ENCODE measurements around the gene NRL.
"Not testable (repeated sequence)": the region's sequence is repeated elsewhere in the genome, so short reads cannot be mapped to it uniquely, and the experiment has no call there.

NRL gene

GRCh38 chr14:24060443-24060842 lies 54.3 kb downstream of the NRL start:
- Histone ChIP-seq H3K4me3 (no peak overlapping the region), H3K27ac (no peak overlapping the region)

- H3K4me3 ChIP-seq, result no peak overlapping the region
- no peak overlapping the region for H3K27ac ChIP-seq
Observed at GRCh38 chr14:24059841-24060388, 54.8 kb downstream of the NRL start.

GRCh38 chr14:24058951-24059475 lies 55.7 kb downstream of the NRL start:
- H3K27ac ChIP-seq, result no peak overlapping the region

DNA sequence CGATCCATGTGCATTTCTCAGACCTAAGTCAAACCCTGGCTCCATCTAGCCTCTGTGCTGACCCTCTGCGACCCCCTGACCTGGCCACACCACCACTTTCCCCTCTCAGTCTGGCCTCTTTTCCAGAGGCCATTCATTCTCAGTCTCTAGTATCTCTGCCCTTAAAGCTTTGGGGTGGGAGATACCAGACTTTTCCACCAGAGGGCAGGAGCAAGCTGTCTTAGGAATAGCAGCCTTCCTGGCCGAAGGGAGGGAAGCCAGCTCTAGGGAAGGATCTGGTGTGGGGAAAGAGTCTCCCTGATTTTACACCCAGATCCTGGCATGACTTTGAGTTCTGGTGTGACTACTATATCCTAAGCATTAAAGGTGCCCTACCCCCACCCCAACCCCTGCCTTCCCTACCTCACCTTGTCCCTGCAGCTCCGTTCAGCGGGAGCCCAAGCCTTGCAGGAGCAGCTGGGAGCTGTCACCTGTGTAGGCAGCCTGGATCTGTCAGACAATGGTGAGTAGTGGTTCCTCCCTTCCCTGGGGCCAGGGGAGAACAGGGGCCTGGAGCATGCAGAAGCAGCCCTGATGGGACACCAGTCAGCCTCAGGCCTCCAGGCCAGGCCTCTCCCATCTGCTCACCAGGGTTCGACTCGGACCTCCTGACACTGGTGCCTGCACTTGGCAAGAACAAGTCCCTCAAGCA lies 56.3 kb downstream of the NRL start:
- H3K27ac ChIP-seq, result no peak overlapping the region
- H3K4me3 ChIP-seq, result no peak overlapping the region

More at GRCh38 chr14:24058951-24059475, 55.7 kb downstream of the NRL start:
- no peak overlapping the region for H3K4me3 ChIP-seq

GRCh38 chr14:24057867-24058259 lies 56.9 kb downstream of the NRL start:
- Histone ChIP-seq H3K4me3 (no peak overlapping the region), H3K27ac (no peak overlapping the region)

DNA sequence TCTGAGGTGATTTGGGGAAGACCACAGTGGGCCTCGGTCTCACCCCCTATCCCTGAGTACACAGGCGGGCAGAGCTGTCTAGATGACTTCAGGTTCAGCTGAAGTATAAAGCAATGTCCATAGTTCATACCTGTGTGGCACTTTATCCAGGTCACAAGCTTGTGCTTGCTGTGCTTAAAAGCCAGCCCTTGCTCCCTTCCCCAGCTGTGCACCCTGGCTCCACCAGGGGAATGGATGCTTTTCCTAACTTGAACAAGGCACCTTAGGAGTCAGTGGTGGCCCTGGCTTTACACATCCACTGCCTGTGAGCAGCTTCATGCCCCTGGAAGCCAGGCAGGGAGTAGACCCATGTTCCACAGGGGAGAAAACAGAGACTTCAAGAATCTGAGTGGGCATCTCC lies 57.5 kb downstream of the NRL start:
- Histone ChIP-seq H3K27ac (no peak overlapping the region), H3K4me3 (no peak overlapping the region)

- Histone ChIP-seq H3K27ac (no peak overlapping the region), H3K4me3 (no peak overlapping the region)
Observed at GRCh38 chr14:24056800-24057184, 58.0 kb downstream of the NRL start.

DNA sequence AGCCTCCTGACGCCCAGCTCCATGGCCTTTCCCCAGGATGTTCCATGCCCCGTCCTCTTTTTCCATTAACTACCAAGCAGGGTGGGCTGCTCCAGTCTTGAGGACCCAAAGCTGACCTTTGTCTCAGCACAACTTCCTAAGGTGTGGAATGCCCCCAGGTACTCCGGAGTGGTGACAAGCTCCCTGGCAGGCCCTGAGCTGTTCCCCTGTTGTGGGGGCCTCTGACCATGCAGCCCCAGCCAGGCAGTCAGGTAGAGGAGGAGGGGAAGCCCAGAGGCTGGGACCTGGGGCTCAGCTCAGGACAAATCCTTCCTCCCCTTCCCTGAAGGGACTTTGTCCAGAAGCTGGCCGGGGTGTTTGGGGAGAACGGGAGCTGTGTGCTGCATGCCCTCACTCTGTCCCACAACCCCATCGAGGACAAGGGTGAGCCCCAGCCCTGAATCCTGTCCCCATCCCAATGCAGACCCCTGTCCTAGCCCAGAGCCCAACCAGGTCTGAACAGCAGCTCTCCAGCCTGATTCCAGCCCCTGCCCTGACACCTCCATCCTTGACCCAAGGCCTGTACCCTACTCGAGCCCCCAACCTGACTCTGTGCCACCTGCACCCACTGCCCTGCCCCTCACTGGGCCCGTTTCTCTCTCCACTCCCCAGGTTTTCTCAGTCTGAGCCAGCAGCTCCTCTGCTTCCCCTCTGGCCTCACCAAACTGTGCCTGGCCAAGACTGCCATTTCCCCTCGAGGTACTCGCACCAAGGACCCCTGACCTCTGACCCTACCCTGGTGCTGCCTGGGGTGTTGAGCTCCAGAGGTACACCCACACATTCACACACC lies 58.6 kb downstream of the NRL start:
- Histone ChIP-seq H3K4me3 (no peak overlapping the region), H3K27ac (no peak overlapping the region)

GRCh38 chr14:24054646-24055045 lies 60.1 kb downstream of the NRL start:
- H3K4me3 ChIP-seq, result no peak overlapping the region
- H3K27ac ChIP-seq, result no peak overlapping the region

- no peak overlapping the region for H3K27ac ChIP-seq
- H3K4me3 ChIP-seq, result no peak overlapping the region
Observed at GRCh38 chr14:24054324-24054641, 60.5 kb downstream of the NRL start.

- Histone ChIP-seq H3K27ac (no peak overlapping the region), H3K4me3 (no peak overlapping the region)
Observed at GRCh38 chr14:24053548-24054323, 61.0 kb downstream of the NRL start.

- H3K27ac ChIP-seq, result peak overlapping the region in 2 of 21 experiments; percentile 72 to 87
- H3K4me3 ChIP-seq, result peak overlapping the region; percentile 35 to 74 (median 65)
Observed at GRCh38 chr14:24052656-24053547, 61.8 kb downstream of the NRL start.

DNA sequence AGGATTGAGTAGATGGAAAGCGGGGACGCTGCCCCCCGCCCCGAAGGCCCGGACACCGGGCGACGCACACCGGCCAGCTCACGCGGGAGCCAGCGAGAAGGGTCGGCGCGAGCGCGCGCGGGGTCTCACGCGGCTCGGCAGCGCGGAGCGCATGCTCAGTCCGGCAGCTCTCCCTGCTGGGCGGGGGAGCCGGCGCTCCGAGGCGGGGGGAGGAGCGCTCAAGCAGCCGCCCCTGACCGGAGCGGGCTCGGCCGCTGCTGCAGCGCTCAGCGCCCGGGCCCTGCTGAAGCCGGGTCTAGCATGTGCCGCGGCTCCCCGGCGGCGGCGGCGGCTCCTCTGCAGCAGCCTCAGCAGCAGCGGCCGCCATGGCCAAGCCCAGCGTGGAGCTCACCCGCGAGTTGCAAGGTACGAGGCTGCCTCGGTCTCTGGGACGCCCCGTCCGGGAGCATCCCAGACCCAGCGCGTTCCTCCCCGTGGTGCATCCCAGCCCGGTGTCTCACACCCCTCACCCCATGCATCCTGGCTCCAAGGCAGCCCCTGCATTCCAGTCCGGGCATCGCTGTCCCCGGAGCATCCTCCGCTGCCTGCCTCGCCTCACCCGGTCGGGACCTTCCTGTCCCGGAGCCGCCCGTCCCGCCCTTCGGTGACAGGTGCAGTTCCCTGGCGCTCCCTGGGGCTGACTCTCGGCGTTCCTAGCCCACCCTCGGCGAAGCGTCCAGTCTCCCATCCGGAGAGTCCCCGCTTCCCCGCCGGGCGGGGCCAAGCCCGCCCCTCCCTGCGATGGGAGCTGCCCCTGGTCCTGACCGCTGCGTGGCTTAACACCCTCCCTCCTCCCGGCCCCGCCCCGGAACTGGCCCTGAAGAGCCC lies 62.7 kb downstream of the NRL start, which contains the start of gene CARMIL3:
CARMIL3 (plus strand) TSS at position 221 of the 867 bp plus-strand sequence; CDS start at position 366, 145 bp downstream.
- H3K4me3 ChIP-seq, result peak within 1 kb of the TSS; percentile 35 to 74 (median 65)
- peak within 1 kb of the TSS in 20 of 21 experiments; percentile 22 to 88 (median 82) for H3K27ac ChIP-seq

- H3K27ac ChIP-seq, result peak overlapping the region in 20 of 21 experiments; percentile 22 to 88 (median 82)
- H3K4me3 ChIP-seq, result peak overlapping the region; percentile 35 to 74 (median 65)
Observed at GRCh38 chr14:24051176-24051788, 63.5 kb downstream of the NRL start.

DNA sequence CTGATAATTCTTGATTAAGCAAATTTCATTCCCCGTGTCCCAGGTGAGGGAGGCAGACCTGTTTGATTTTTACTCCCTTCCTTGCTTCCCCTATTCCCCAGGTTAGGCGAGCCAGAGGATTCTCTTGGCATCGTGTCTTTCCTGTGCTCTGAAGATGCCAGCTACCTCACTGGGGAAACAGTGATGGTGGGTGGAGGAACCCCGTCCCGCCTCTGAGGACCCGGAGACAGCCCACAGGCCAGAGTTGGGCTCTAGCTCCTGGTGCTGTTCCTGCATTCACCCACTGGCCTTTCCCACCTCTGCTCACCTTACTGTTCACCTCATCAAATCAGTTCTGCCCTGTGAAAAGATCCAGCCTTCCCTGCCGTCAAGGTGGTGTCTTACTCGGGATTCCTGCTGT lies 64.0 kb downstream of the NRL start:
- H3K4me3 ChIP-seq, result not testable (repeated sequence)
- H3K27ac ChIP-seq, result peak overlapping the region in 4 of 21 experiments; percentile 82 to 87 (median 84)

DNA sequence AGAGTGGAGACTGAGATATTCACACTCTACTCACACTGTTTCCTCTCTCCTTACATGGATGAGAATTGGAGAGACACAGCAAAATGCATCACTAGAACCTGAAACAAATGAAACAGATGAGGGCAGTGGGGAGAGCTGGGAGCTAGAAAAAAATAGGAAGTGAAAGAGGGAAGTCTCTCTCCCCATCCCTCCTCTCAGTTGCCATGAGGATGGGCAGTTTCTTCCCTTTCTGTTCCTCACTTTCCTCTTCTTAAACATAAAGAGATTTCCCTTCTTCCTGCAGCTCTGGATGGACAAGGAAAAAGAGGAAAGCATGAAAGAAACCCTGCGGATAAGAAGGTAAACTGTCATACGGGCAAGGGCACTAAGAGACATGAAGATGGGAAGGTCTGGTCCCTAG lies 65.7 kb downstream of the NRL start:
- not testable (repeated sequence) for H3K4me3 ChIP-seq, H3K27ac ChIP-seq

- H3K4me3 ChIP-seq, result no peak overlapping the region
- H3K27ac ChIP-seq, result no peak overlapping the region
Observed at GRCh38 chr14:24042746-24043145, 72.0 kb downstream of the NRL start.

Measured in skin epidermis (tissue), 12 donors.